ENCODE data around the gene ITPR2.

The ITPR2 gene

DNA sequence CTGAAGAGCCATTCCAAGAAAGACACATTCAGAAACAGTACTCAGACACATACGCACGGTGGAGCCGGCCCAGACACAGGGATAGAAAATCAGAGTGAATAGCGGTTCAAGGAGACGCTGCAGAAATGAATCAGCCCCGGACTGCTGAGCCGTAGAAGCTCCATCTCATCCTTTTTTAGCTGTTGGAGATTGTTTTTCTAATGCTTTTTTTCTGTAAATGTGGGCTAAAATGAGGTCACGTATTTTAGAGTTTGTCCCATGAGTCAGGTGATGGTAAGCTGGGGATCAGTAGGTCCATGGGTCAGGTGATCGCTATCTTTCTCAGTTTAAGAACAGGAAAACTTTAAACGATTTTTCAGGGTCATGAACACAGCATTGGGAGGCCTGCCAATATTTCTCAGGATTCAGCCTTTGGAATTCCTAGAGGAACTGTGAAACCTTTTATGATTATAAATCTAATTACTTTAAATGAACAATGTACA is 202.4 kb downstream of the ITPR2 start:
- POLR2A ChIA-PET, result no interaction called here
- CTCF ChIA-PET, result interaction anchor here (0.6 to 1.3 kb wide), 5 partner anchors 17 to 513 kb away, joined by 3 to 6 read pairs (median 4); no protein-coding TSS in a partner anchor
- no peak for TF ChIP-seq ZNF384 (IDR thresholded peaks at IDR 0.05)
- TF ChIP-seq CTBP1 (IDR thresholded peaks at IDR 0.05; ENCODE audit: borderline replicate concordance), result no peak
- no peak for TF ChIP-seq ELF4 (IDR thresholded peaks at IDR 0.05)
- no peak for TF ChIP-seq SUZ12 (IDR thresholded peaks at IDR 0.05)
- no peak for TF ChIP-seq FOXM1 (IDR thresholded peaks at IDR 0.05; ENCODE audit: borderline replicate concordance)
- no peak for TF ChIP-seq NFRKB (IDR thresholded peaks at IDR 0.05)
- TF ChIP-seq FOXA1 (IDR thresholded peaks at IDR 0.05), result no peak
- TF ChIP-seq BHLHE40 (IDR thresholded peaks at IDR 0.05; ENCODE audit: borderline replicate concordance), result no peak
- no peak for TF ChIP-seq ARNT (IDR thresholded peaks at IDR 0.05)
- TF ChIP-seq TARDBP (IDR thresholded peaks at IDR 0.05), result no peak
- no peak for DNase-seq (ENCODE audit: extremely low spot score)

DNA sequence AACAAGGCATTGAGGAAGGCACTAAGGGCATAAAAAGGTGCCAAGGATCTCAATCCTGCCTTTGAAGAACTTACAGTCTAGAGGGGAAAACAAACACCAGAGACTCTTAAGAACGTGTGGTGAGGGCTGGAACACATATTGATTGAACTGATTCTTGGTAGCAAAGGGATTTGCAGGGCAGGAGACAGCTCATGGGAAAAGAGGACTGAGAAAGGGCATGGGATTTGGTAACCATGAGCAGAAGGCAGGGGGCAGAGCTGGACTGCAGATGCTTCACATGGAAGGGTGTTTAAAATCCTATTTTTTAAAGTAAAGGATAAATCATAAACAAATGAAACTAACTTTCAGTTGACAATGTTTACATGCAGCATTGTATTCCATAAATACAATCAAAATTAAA is 203.1 kb downstream of the ITPR2 start:
- POLR2A ChIA-PET, result no interaction called here
- TF ChIP-seq CTBP1 (IDR thresholded peaks at IDR 0.05; ENCODE audit: borderline replicate concordance) (no peak), SUZ12 (IDR thresholded peaks at IDR 0.05) (no peak), ARNT (IDR thresholded peaks at IDR 0.05) (no peak), SP1 (IDR thresholded peaks at IDR 0.05) (no peak), ZNF384 (IDR thresholded peaks at IDR 0.05) (no peak), L3MBTL2 (conservative IDR thresholded peaks at IDR 0.05) (no peak), FOXK2 (IDR thresholded peaks at IDR 0.05) (no peak), BHLHE40 (IDR thresholded peaks at IDR 0.05; ENCODE audit: borderline replicate concordance) (no peak)
- no peak for DNase-seq (ENCODE audit: extremely low spot score)
- CTCF ChIA-PET, result interaction anchor here (0.6 to 1.3 kb wide), 4 partner anchors 16 to 72 kb away, joined by 3 to 6 read pairs (median 4); no protein-coding TSS in a partner anchor

DNA sequence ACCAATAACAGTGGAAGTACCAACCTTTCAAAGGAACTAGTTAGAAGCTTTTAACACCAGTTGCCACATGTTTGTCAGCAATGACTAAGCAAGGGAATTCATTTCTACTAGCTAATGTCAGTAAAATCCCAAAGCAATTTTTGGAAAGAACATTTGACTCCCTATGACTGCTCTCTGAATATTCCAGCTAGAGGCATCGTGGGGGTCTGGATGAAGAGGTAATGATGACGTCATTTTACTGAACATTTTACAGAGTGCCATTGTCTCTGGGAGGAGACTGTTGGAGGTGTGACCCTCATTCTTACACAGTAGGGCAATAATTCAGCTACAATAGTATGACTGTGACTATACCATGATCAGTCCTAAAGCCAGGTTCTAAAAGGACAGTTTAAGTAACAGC is 204.8 kb downstream of the ITPR2 start:
- ChIA-PET POLR2A (no interaction called here), CTCF (no interaction called here)
- no peak for DNase-seq (ENCODE audit: extremely low spot score)
- no peak for TF ChIP-seq ARNT (IDR thresholded peaks at IDR 0.05)
- TF ChIP-seq NFRKB (IDR thresholded peaks at IDR 0.05), result no peak
- TF ChIP-seq LEF1 (IDR thresholded peaks at IDR 0.05; ENCODE audit: borderline replicate concordance), result no peak
- no peak for TF ChIP-seq BHLHE40 (IDR thresholded peaks at IDR 0.05; ENCODE audit: borderline replicate concordance)
- TF ChIP-seq FOXA1 (IDR thresholded peaks at IDR 0.05), result no peak
- TF ChIP-seq SP1 (IDR thresholded peaks at IDR 0.05), result no peak

DNA sequence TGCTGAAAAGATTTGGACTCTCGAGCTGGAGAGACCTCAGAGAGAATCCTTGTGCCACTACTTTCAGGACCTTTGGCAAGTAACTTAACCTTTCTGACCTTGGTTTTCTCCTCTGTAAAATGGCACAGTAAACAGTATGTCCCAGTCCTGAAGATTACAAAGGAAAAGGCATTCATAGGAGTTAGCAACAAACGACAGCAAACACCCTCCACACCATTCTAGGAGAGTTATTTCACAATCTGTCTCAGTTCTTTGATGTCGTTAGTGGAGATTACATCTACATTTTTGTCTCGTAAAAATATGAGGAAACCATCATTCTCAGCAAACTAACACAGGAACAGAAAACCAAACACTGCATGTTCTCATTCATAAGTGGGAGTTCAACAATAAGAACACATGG is 205.7 kb downstream of the ITPR2 start:
- DNase-seq (ENCODE audit: extremely low spot score), result no peak
- POLR2A ChIA-PET, result no interaction called here
- CTCF ChIA-PET, result no interaction called here
- TF ChIP-seq FOXA1 (IDR thresholded peaks at IDR 0.05), result no peak

DNA sequence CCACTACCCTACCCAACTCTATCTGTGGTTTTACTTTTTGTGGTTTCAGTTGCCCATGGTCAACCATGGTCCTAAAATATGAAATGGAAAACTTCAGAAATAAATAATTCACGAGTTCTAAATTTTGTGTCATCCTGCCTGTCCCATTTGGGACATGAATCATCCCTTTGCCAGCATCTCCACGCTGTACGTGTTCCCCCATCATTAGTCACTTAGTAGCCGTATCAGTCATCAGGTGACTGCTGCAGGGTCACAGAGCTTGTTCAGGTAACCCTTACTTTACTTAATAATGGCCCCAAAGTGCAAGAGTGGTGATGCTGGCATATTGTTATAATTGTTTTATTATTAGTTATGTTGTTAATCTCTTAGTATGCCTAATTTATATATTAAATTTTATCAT is 209.9 kb downstream of the ITPR2 start:
- POLR2A ChIA-PET, result no interaction called here

DNA sequence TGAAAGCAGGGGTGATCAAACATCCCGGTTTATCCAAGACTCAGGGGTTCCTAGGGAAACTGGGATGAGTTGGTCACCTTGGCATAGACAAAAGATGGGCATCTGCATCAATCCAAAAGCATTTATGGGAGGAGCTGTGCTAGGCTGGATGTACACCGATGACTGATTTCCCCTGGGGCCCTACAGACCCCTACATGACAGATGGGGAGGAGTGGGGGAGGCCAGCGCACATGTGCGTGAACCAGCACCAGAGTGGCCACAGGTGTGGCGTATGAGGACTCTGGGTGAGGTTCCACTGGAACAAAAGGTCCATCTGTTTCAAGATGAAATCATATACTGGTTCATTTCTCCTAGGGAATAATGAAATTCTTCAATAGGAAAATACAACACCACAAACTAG is 210.4 kb downstream of the ITPR2 start:
- DNase-seq (ENCODE audit: extremely low spot score), result no peak
- CTCF ChIA-PET, result no interaction called here
- TF ChIP-seq HDGF (IDR thresholded peaks at IDR 0.05; ENCODE audit: borderline replicate concordance), result no peak
- no peak for TF ChIP-seq NFRKB (IDR thresholded peaks at IDR 0.05)
- no peak for TF ChIP-seq BHLHE40 (IDR thresholded peaks at IDR 0.05; ENCODE audit: borderline replicate concordance)
- no peak for TF ChIP-seq TARDBP (IDR thresholded peaks at IDR 0.05)
- TF ChIP-seq ZNF384 (IDR thresholded peaks at IDR 0.05), result no peak
- POLR2A ChIA-PET, result no interaction called here

More for the DNA sequence above, 209.9 kb downstream of the ITPR2 start:
- DNase-seq (ENCODE audit: extremely low spot score), result no peak
- TF ChIP-seq FOXA1 (IDR thresholded peaks at IDR 0.05), result no peak
- no peak for TF ChIP-seq LEF1 (IDR thresholded peaks at IDR 0.05; ENCODE audit: borderline replicate concordance)
- no peak for TF ChIP-seq BHLHE40 (IDR thresholded peaks at IDR 0.05; ENCODE audit: borderline replicate concordance)
- no peak for TF ChIP-seq SUZ12 (IDR thresholded peaks at IDR 0.05)
- no peak for TF ChIP-seq L3MBTL2 (conservative IDR thresholded peaks at IDR 0.05)
- CTCF ChIA-PET, result no interaction called here

DNA sequence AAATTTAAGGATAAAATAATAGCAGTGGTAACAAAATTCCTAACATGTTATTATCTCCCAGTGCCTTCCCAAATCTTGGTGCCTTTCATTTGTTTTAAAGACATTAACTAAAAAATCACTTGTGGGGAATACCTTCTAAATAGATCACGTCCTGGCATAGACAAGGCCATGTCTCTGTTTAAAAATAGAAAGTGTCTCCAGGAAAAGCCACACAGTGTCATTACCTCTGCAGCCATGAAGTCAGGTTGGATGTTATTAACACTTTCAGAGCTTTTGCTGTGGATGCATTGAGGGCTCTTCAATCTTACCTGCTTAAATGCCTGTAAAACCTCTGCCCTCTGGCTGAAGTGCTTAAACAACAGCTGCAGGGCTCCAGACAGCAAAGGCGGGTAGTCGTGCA is 211.1 kb downstream of the ITPR2 start:
- no peak for TF ChIP-seq HDGF (IDR thresholded peaks at IDR 0.05; ENCODE audit: borderline replicate concordance)
- TF ChIP-seq TARDBP (IDR thresholded peaks at IDR 0.05), result no peak
- TF ChIP-seq, protein P1, sequence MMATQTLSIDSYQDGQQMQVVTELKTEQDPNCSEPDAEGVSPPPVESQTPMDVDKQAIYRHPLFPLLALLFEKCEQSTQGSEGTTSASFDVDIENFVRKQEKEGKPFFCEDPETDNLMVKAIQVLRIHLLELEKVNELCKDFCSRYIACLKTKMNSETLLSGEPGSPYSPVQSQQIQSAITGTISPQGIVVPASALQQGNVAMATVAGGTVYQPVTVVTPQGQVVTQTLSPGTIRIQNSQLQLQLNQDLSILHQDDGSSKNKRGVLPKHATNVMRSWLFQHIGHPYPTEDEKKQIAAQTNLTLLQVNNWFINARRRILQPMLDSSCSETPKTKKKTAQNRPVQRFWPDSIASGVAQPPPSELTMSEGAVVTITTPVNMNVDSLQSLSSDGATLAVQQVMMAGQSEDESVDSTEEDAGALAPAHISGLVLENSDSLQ (IDR thresholded peaks at IDR 0.05), result no peak
- TF ChIP-seq BHLHE40 (IDR thresholded peaks at IDR 0.05; ENCODE audit: borderline replicate concordance), result no peak
- no peak for TF ChIP-seq ARNT (IDR thresholded peaks at IDR 0.05)
- TF ChIP-seq FOXM1 (IDR thresholded peaks at IDR 0.05; ENCODE audit: borderline replicate concordance), result no peak
- no peak for TF ChIP-seq ELF4 (IDR thresholded peaks at IDR 0.05)
- no peak for TF ChIP-seq SP1 (IDR thresholded peaks at IDR 0.05)
- no peak for TF ChIP-seq L3MBTL2 (conservative IDR thresholded peaks at IDR 0.05)
- TF ChIP-seq LEF1 (IDR thresholded peaks at IDR 0.05; ENCODE audit: borderline replicate concordance), result no peak
- TF ChIP-seq FOXA1 (IDR thresholded peaks at IDR 0.05), result no peak
- no peak for TF ChIP-seq NFRKB (IDR thresholded peaks at IDR 0.05)
- no peak for TF ChIP-seq FOXK2 (IDR thresholded peaks at IDR 0.05)
- no peak for TF ChIP-seq SUZ12 (IDR thresholded peaks at IDR 0.05)
- no peak for TF ChIP-seq ZNF384 (IDR thresholded peaks at IDR 0.05)
- TF ChIP-seq CTBP1 (IDR thresholded peaks at IDR 0.05; ENCODE audit: borderline replicate concordance), result no peak
- CTCF ChIA-PET, result no interaction called here
- POLR2A ChIA-PET, result no interaction called here
- DNase-seq (ENCODE audit: extremely low spot score), result no peak

DNA sequence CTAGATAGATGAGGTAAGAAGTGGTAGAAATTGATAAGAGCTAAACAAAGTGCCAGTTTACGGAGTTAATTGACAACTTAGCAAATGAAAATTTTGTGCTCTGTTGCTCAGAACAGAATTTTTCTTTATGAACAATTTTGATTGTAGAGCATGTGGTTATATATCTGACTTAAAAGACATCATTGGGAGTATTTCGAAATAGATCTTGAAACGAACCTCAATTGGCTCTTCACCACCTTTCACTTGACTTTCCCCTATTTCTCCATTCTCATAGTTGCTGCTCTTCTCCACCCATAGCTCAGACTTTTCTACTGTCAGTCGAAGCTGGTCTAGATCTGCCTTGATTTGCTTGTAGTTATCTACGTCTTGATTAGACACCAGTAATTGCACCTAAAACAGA is 212.1 kb downstream of the ITPR2 start:
- no peak for TF ChIP-seq NFRKB (IDR thresholded peaks at IDR 0.05)
- ChIA-PET CTCF (interaction anchor here (0.6 kb wide), 1 partner anchor 274 kb away, joined by 3 read pairs; no protein-coding TSS in a partner anchor), POLR2A (no interaction called here)
- no peak for DNase-seq (ENCODE audit: extremely low spot score)

DNA sequence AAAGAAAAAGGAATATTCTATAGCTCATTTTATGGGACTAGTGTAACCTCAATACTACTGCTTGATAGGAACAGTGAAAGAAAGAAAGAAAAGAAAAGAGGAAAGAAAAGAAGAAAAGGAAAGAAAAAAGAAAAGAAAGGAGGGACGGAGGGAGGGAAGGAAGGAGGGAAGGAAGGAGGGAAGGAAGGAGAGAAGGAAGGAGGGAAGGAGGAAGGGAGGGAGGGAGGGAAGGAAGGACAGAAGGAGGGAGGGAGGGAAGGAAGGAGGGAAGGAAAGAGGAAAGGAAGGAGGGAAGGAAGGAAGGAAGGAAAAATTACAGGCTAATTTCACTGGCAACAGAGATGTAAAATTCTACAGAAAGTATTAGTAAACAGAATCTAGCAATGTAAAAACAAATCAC is 215.5 kb downstream of the ITPR2 start:
- ChIA-PET CTCF (no interaction called here), POLR2A (no interaction called here)
- DNase-seq (ENCODE audit: extremely low spot score), result no peak
- TF ChIP-seq FOXK2 (IDR thresholded peaks at IDR 0.05), result no peak
- TF ChIP-seq BHLHE40 (IDR thresholded peaks at IDR 0.05; ENCODE audit: borderline replicate concordance), result no peak
- no peak for TF ChIP-seq CTBP1 (IDR thresholded peaks at IDR 0.05; ENCODE audit: borderline replicate concordance)
- TF ChIP-seq SUZ12 (IDR thresholded peaks at IDR 0.05), result no peak
- no peak for TF ChIP-seq HDGF (IDR thresholded peaks at IDR 0.05; ENCODE audit: borderline replicate concordance)
- TF ChIP-seq FOXA1 (IDR thresholded peaks at IDR 0.05), result no peak
- TF ChIP-seq L3MBTL2 (conservative IDR thresholded peaks at IDR 0.05), result no peak
